SK-N-SH (cell line): ENCODE results near the gene MYOCD. TPM values are rescaled to one million over a fixed set of nuclear protein-coding genes. Genes with fewer than 3 reads are reported as not detected.

Source experiments
- CTCF ChIA-PET: fragments of 300-600, 350-600 bp; formaldehyde crosslinking; extraction: SDS; loops from one replicate; lab custom pipeline; 2021; lab: Yijun Ruan, JAX
- POLR2A ChIA-PET: fragments of 350-600 bp; sonication (Branson Sonifier 250); formaldehyde crosslinking; extraction: SDS; loops from one replicate; lab custom pipeline; 2020; ENCODE audit warnings: antibody characterized with exemption, inconsistent platforms; lab: Yijun Ruan, JAX
- DNase-seq: peaks from one replicate; pipeline ENCODE4 v3.0.0; 2012
- H2AFZ ChIP-seq: fragments of 200-600 bp; sonication (generic); 2 replicates; pipeline ENCODE4 v1.8.1; 2016; ENCODE audit warnings: antibody characterized with exemption, mild to moderate bottlenecking, low read depth
- H3F3A ChIP-seq: fragments of 200-600 bp; sonication (generic); replicated peaks from 2 replicates; pipeline ENCODE3; 2016; ENCODE audit warnings: antibody characterized with exemption, mild to moderate bottlenecking; ENCODE audit not compliant: insufficient read depth
- H3K27ac ChIP-seq, 2 experiments: fragments of 200-500 bp in 1 of 2; fragments of 200-600 bp in 1 of 2; sonication (Bioruptor generic) in 1 of 2; sonication (generic), shearing (Covaris generic) in 1 of 2; 2 replicates each; pipeline versions ENCODE4 v1.5.1 to v1.6.1; 2014 to 2016; ENCODE audit warnings: low read depth in 2 of 2, inconsistent platforms in 1 of 2, low read length in 1 of 2, mild to moderate bottlenecking in 1 of 2, mixed read lengths in 1 of 2
- H3K27me3 ChIP-seq: fragments of 200-600 bp; sonication (generic), shearing (Covaris generic); 2 replicates; pipeline ENCODE4 v1.6.1; 2016; ENCODE audit warnings: mixed run types; ENCODE audit not compliant: insufficient read depth
- H3K36me3 ChIP-seq, 2 experiments: fragments of 200-500 bp in 1 of 2; fragments of 200-600 bp in 1 of 2; sonication (Bioruptor generic) in 1 of 2; sonication (generic) in 1 of 2; replicated peaks in 1 of 2; 2 replicates each; pipeline versions ENCODE3 to v1.5.1; 2014 to 2016; ENCODE audit warnings: low read length in 1 of 2, mild to moderate bottlenecking in 1 of 2; ENCODE audit not compliant: insufficient read depth in 2 of 2, control insufficient read depth in 1 of 2
- H3K4me1 ChIP-seq, 2 experiments: fragments of 200-500 bp in 1 of 2; fragments of 200-600 bp in 1 of 2; sonication (Bioruptor generic) in 1 of 2; sonication (generic), shearing (Covaris generic) in 1 of 2; 2 replicates each; pipeline versions ENCODE4 v1.5.1 to v1.6.1; 2014 to 2016; ENCODE audit warnings: low read depth in 1 of 2, low read length in 1 of 2, mixed run types in 1 of 2; ENCODE audit not compliant: insufficient read depth in 2 of 2, control insufficient read depth in 1 of 2
- H3K4me2 ChIP-seq: fragments of 200-600 bp; sonication (generic), shearing (Covaris generic); 2 replicates; pipeline ENCODE4 v1.6.1; 2017; ENCODE audit warnings: mixed run types
- H3K4me3 ChIP-seq, 2 experiments: fragments of 200-500 bp in 1 of 2; fragments of 200-600 bp in 1 of 2; sonication (Bioruptor generic) in 1 of 2; sonication (generic), shearing (Covaris generic) in 1 of 2; 2 replicates each; pipeline versions ENCODE4 v1.5.1 to v1.8.1; 2014 to 2016; ENCODE audit warnings: low read depth in 2 of 2, inconsistent platforms in 1 of 2, low read length in 1 of 2, mild to moderate bottlenecking in 1 of 2, mixed read lengths in 1 of 2, moderate library complexity in 1 of 2
- H3K79me2 ChIP-seq: fragments of 200-600 bp; sonication (generic); 2 replicates; pipeline ENCODE4 v1.8.1; 2017; ENCODE audit warnings: mild to moderate bottlenecking; ENCODE audit not compliant: insufficient read depth
- H3K9ac ChIP-seq: fragments of 200-600 bp; sonication (generic); 2 replicates; pipeline ENCODE4 v1.6.1; 2017; ENCODE audit warnings: mixed run types
- H3K9me2 ChIP-seq: fragments of 200-600 bp; sonication (generic); 2 replicates; pipeline ENCODE4 v1.6.1; 2017; ENCODE audit warnings: mixed run types
- H3K9me3 ChIP-seq: fragments of 200-600 bp; sonication (generic); 2 replicates; pipeline ENCODE4 v1.6.1; 2017; ENCODE audit warnings: mixed run types, mild to moderate bottlenecking, moderate library complexity
- H4K20me1 ChIP-seq: fragments of 200-600 bp; sonication (generic); 2 replicates; pipeline ENCODE4 v1.6.1; 2017; ENCODE audit warnings: mild to moderate bottlenecking, mixed run types; ENCODE audit not compliant: insufficient read depth
- EZH2phosphoT487 ChIP-seq: fragments of 200-600 bp; sonication (generic); IDR thresholded peaks from 2 replicates; pipeline ENCODE4 v1.6.1; 2017; ENCODE audit warnings: low read depth, mixed run types, mild to moderate bottlenecking, antibody characterized with exemption, moderate library complexity, borderline replicate concordance
- FOXJ3 ChIP-seq: sonication (generic); formaldehyde crosslinking; IDR thresholded peaks from 2 replicates; pipeline ENCODE4 v1.5.1; 2020; ENCODE audit warnings: mild to moderate bottlenecking, missing genetic modification reagents
- GATA2 ChIP-seq: sonication (generic); formaldehyde crosslinking; IDR thresholded peaks from 2 replicates; pipeline ENCODE4 v1.5.0; 2020; ENCODE audit warnings: mild to moderate bottlenecking, missing genetic modification reagents
- MEF2A ChIP-seq: IDR thresholded peaks from 2 replicates; pipeline ENCODE4 v1.4.0; 2012; ENCODE audit warnings: low read depth, borderline replicate concordance
- NFIC ChIP-seq: IDR thresholded peaks from 2 replicates; pipeline ENCODE4 v1.4.0; 2012; ENCODE audit warnings: borderline replicate concordance
- RCOR1 ChIP-seq: fragments of 150-350 bp; IDR thresholded peaks from 2 replicates; pipeline ENCODE4 v1.6.1; 2017; ENCODE audit warnings: antibody characterized with exemption, low read length
- SIN3A ChIP-seq: IDR thresholded peaks from 2 replicates; pipeline ENCODE4 v1.6.1; 2012; ENCODE audit warnings: low read depth, mild to moderate bottlenecking, low read length, moderate library complexity, borderline replicate concordance
- WGBS: methylation state at CpG from one replicate; pipeline ENCODE4 v1.1.6; 2017; ENCODE audit warnings: low lambda C conversion rate; 5-methylcytosine and 5-hydroxymethylcytosine counted together
- polyA plus RNA-seq, 3 experiments: library from polyadenylated mRNA; depleted of rRNA; stranded (reverse); fragments of >200 nt; gene quantifications; 2 replicates each; pipeline ENCODE4 v1.2.3, GENCODE V29; 2012
- TF ChIP-seq, protein P1 (sequence below): IDR thresholded peaks from 2 replicates; pipeline ENCODE4; 2012
- TF ChIP-seq, protein P2 (sequence below): IDR thresholded peaks from 2 replicates; pipeline ENCODE4 v1.4.0; 2012; ENCODE audit warnings: low read depth
- TF ChIP-seq, protein P3 (sequence below): IDR thresholded peaks from 2 replicates; pipeline ENCODE4 v1.4.0; 2012; ENCODE audit warnings: low read depth, borderline replicate concordance
- TF ChIP-seq, protein P4 (sequence below): fragments of 150-350 bp; IDR thresholded peaks from 2 replicates; pipeline ENCODE4 v1.6.1; 2017; ENCODE audit warnings: antibody characterized with exemption, low read length, low read depth, borderline replicate concordance

The MYOCD gene
- polyA plus RNA-seq, 1 of the 3 experiments (the other 2 are of a cell fraction) = not detected

DNA sequence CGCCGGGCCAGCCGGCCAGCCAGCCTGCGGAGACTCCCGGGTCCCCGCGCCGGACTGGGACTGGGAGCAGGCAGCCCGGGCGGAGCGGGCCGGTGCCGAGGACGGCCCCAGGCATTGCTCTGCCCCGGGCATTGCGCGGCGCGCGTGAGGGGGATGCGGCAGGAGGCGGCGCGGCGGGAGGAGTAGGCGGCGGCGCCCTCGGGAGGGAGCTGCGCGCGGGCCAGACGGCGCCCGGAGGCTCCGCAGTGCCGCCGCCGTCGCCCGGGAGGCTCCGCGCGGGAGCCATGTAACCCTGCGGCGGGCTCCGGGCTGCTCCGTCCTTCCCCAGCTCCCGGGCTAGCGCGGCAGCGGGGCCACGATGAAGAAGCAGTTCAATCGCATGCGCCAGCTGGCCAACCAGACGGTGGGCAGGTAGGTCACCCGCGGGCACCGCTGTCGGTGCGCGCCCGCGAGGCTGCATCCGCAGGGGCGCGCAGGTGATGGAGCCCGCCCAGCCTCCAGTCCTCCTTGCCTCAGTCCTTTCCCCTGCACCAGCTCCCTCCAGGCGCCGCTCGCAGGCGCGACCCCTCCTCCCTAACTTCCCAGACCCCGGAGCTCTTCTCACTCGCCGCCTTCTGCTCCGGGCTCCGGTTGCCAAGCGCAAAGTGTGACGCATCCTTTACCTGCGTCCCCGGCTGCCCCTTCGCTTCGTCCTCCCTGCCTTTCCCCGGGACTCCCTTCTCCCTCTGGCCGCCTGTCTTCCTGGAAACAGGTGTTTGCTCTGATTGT lies 124.0 kb downstream of the MYOCD start, which contains the start of gene ARHGAP44:
ARHGAP44 (plus strand) TSS at position 18 of the 768 bp plus-strand sequence; CDS start at position 359, 341 bp downstream.
- WGBS = 5% methylated on average over 30 of the region's 86 CpGs
- H3K4me2 ChIP-seq = peak within 1 kb of the TSS; percentile 54; the same call in 1 of the 2 replicates
- peak; percentile 82 for DNase-seq
- no peaks in the 10 kb centered on the region for H3K9me3 ChIP-seq
- H3K4me1 ChIP-seq = peaks cover 0 to 2% of the 10 kb centered on the region in 2 experiments; a peak in 1 of 4 replicates
- H3K36me3 ChIP-seq = no peaks in the 10 kb centered on the region
- peaks cover 22% of the 10 kb centered on the region for H3K27me3 ChIP-seq
- no peaks in the 10 kb centered on the region for H3K9me2 ChIP-seq
- H3K79me2 ChIP-seq = no peaks in the 10 kb centered on the region
- no peak within 1 kb of the TSS for H3K9ac ChIP-seq
- POLR2A ChIA-PET = no interaction called here
- peak within 1 kb of the TSS; percentile 57 to 62 for H3K4me3 ChIP-seq
- CTCF ChIA-PET = no interaction called here
- TF ChIP-seq NFIC (no peak), FOXJ3 (CRISPR knock-in tag) (no peak), RCOR1 (no peak), EZH2phosphoT487 (no peak), MEF2A (no peak), SIN3A (no peak), GATA2 (CRISPR knock-in tag) (no peak)
- TF ChIP-seq, protein P1, sequence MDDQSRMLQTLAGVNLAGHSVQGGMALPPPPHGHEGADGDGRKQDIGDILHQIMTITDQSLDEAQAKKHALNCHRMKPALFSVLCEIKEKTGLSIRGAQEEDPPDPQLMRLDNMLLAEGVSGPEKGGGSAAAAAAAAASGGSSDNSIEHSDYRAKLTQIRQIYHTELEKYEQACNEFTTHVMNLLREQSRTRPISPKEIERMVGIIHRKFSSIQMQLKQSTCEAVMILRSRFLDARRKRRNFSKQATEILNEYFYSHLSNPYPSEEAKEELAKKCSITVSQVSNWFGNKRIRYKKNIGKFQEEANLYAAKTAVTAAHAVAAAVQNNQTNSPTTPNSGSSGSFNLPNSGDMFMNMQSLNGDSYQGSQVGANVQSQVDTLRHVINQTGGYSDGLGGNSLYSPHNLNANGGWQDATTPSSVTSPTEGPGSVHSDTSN = no peak
- TF ChIP-seq, protein P2, sequence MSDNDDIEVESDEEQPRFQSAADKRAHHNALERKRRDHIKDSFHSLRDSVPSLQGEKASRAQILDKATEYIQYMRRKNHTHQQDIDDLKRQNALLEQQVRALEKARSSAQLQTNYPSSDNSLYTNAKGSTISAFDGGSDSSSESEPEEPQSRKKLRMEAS = no peak
- TF ChIP-seq, protein P3, sequence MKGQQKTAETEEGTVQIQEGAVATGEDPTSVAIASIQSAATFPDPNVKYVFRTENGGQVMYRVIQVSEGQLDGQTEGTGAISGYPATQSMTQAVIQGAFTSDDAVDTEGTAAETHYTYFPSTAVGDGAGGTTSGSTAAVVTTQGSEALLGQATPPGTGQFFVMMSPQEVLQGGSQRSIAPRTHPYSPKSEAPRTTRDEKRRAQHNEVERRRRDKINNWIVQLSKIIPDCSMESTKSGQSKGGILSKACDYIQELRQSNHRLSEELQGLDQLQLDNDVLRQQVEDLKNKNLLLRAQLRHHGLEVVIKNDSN = no peak
- TF ChIP-seq, protein P4, sequence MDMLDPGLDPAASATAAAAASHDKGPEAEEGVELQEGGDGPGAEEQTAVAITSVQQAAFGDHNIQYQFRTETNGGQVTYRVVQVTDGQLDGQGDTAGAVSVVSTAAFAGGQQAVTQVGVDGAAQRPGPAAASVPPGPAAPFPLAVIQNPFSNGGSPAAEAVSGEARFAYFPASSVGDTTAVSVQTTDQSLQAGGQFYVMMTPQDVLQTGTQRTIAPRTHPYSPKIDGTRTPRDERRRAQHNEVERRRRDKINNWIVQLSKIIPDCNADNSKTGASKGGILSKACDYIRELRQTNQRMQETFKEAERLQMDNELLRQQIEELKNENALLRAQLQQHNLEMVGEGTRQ = no peak
- no peak within 1 kb of the TSS for H2AFZ ChIP-seq
- H3K27ac ChIP-seq = no peak within 1 kb of the TSS
- no peaks in the 10 kb centered on the region for H3F3A ChIP-seq
- H4K20me1 ChIP-seq = no peaks in the 10 kb centered on the region
